GM19463 (cell line): ENCODE results near the gene TSPAN8.
"Not testable (repeated sequence)": the region's sequence is repeated elsewhere in the genome, so short reads cannot be mapped to it uniquely, and the experiment has no call there.

Experiments
- ATAC-seq: cut with Tn5 transposase; IDR thresholded peaks from one replicate; pipeline ENCODE4 v1.9.1; 2021; ENCODE audit warnings: mild to moderate bottlenecking, moderate library complexity; ENCODE audit not compliant: unreplicated experiment

TSPAN8 gene

DNA sequence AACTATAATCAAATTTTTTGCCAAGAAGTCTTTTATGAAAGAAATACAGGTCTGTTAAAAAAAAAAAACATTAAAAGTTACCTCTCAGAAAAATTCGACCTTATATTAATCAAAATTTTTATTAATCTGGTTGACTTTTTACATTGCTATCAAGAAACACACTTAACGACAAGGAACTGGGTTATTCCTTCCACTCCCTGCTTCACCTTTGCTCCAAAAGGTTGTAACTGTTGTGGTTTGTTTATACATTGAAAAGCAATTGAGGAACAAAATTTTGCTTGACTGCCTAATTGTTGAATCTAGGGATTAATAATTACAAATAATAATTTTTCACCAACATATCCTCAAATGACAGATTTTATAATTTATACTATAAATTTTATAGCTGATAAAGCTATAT is 28.4 kb downstream of the TSPAN8 start:
- no peak for ATAC-seq

DNA sequence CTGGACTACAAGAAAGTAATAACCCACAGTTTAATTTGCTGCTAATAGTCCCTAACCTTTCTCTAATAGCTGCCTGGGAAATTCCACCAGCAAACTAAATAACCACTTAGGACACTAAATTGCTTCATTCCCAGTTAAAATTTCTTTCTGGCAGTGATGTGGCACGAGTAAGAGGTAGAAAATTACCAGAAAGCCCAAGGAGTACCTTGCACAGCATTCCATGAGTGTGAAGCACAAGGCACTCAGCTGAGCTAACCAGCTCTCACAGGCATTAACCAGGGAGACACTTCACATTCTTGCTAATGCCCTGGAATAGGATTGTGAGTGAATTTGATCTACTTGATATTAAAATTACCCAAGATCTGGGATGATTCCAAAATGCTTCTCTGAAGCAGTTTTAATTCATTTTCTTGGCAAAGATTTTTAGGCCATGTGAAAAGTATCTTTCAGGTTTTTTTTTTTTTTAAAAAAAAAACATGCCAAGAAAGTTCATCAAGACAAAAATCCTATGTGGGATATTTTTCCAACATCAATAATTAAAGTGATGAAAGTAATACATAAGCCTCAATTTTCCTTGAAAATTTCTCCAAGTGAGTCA is 29.5 kb downstream of the TSPAN8 start:
- no peak for ATAC-seq

DNA sequence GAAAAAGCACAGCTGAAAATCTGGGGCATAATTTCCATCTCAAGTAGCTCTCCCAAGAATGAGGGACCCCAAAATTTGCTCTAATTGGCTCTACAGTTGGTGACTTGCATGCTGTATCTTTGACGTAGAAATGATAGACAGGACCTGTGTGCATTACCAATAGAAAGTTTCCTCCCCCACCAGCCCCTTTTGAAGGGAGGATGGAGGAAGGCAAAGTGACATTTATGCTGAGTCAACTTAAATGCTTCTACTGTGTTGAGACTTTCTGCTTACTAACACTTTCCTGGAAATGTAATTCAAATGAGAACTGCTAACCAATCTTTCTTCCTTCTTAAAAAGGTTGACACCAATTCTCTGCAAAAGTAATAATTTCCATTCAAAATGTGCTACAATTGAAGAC is 31.9 kb downstream of the TSPAN8 start:
- no peak for ATAC-seq

DNA sequence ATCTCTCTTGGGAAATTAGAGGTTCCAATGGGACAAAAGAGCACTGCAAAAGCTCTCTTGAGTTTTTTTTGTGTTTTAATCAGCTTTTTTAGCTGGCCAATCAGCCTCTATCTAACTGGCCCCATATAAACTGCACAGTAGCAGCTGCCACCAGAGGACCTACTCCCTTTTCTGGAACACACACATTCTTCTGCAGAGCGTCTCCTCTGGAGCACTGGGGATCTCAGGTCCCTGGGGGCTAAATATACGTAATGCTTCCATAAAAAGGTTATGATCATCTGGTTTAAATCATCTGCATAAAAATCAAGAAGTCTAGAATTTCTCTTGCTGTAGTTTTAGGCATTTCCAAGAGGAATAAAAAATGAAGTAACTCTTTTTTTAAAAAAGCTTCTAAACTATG is 32.3 kb downstream of the TSPAN8 start:
- no peak for ATAC-seq

DNA sequence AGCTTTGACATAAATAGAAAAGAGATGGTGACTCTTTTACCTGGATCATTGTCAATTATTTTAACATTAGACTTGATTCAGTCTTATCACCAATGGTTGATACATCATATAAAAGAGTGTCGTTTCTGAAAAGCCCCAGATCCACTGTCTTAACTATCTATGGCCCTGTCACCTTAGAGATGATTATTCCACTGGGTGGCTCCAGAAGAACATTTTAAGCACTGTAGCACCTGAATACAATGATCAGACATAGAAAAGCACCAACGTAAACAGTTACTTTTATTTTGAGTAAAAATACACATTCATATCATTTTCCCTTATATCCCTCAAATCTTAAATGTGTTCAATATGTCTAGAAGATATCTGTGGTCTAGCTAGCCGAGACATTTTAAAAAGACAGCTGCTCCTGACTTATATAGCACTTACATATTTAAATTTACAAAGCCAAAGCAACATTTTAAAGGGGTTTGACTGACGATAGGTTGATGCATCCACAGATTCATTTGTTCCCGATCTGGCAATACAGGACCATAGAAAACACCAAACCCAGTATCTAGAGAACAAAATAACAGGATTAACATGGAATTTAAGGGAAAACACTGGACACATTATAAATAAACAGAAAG is 32.9 kb downstream of the TSPAN8 start:
- no peak for ATAC-seq

DNA sequence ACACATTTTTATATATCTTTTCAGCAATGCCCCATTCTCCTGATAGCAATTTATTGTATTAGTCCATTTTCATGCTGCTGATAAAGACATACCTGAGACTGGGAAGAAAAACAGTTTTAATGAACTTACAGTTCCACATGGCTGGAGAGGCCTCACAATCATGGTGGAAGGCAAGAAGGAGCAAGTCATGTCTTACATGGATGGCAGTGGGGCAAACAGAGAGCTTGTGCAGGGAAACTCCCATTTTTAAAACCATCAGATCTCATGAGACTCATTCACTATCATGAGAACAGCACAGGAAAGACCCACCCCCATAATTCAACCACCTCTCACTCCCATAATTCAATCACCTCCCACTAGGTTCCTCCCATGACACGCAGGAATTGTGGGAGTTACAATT is 44.7 kb downstream of the TSPAN8 start:
- not testable (repeated sequence) for ATAC-seq

DNA sequence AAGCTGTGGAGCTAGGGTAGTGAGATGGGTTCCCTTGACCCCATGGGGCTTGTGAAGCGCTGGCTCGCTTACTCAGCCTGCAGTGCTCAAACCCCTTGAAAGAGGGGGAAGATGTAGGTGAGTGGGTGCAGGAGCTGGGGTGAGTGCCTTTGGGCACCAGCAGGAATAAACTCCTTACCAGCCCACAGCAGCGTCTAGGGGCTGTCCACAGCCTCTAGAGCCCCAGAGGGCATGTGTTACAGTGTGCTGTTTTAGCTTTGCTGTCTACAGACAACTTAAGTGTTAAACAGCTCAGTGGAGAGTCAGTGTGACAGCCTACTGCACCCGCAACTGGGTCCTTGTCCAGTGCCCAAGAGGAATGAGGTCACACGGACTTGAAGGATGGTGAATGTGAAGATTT is 48.0 kb downstream of the TSPAN8 start:
- ATAC-seq = no peak

DNA sequence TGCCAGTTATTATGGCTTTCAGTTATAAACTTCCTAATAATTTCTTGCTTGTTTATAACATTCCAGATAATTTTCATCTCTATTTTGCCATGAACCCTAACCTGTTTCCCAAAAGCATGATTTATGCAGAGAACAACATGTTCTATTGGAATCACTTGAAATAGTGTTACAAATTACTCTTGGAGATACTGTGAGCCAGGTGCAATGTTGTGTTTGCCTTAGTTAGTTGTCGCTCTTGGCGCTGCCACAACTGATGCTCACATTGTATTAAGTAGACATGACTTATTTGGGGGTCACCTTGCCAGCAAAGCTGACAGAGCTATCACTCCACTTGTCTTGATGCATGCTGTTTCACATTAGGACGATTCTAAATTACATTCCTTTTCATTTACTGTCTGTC is 49.4 kb downstream of the TSPAN8 start:
- no peak for ATAC-seq

DNA sequence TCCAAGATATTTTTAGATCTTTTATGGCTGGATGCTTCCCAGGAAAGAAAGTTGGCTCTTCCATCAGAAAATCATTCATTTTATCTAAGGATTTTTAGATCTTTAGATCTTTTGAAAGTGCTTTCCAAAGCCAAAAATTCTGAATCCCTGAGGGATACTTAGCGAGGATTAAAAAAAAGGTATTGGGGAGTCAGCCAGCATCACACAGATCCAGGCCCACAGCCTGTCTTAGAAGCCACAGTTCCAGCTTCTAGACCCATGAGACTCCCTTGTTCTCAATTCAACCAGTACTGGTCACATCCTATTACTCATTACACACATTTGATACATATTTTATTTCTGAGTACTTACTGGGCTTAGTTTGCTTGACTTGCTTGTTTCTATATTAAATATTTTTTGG is 49.9 kb downstream of the TSPAN8 start:
- no peak for ATAC-seq

DNA sequence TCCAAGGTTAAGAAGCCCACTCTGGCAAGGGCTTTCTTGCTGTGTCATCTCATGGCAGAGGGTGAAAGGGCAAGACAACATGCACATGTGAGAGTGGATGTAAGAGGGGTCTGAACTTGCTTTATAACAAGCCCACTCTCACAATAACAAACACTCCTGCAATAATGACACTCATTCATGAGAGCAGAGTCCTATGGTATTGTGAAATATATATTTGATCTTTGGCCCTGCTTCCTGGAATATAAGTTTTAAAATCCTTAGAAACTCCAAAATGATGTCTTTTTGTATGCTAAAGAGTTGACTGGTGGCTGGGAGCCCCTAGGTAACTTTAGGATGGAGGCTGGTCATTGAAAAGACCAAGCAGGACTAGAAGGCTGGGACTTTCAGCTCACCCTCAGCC is 51.8 kb downstream of the TSPAN8 start:
- no peak for ATAC-seq

DNA sequence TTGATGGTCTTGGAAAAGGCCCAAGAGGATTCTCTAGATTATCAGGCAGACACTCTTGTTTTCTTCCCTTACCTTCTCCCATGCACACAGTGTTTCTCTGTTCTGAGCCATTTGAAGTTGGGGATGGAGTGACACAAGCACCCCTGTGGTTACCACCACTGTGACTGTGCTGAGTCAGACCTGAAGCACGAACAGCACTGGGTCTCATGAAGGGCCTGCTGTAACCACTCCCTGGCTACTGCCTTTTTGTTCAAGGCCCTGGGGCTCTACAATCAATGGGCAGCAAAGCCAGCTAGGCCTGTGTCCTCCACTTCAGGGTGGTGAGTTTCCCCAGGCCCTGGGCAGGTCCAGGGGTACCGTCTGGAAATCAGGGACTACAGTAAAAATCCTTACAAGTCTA is 65.5 kb downstream of the TSPAN8 start:
- no peak for ATAC-seq

DNA sequence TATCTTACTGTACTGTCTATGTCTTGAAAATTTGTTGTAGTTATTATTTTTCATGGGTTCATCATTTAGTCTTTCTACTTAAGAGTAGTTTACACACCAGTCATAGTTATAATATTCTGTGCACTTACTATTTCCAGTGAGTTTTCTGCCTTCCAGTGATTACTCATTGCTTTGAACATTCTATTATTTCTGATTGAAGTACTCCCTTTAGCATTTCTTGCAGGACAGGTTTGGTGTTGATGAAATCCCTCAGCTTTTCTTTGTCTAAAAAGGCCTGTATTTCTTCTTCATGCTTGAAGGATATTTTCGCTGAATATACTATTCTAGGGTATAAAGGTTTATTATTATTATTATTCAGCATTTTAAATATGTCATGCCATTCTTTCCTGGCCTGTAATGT is 66.8 kb downstream of the TSPAN8 start:
- ATAC-seq = no peak

DNA sequence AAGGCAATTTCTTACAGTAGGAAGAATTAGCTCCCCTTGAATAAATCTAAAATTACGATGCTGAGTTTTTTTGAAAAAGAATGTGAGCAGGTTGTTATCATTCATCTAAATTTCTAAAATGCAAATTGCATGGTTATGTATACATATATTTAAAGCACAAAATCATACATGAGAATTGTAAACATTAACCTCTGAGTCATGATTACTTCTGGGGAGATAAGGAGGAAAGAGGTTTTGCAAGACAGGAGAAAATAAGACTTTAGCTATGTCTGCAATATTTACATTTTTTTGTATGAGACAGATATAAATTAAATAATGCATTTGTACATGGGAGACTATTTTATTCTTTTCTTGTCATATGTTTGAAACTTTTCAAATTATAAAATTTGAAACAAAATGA is 72.2 kb downstream of the TSPAN8 start:
- no peak for ATAC-seq

DNA sequence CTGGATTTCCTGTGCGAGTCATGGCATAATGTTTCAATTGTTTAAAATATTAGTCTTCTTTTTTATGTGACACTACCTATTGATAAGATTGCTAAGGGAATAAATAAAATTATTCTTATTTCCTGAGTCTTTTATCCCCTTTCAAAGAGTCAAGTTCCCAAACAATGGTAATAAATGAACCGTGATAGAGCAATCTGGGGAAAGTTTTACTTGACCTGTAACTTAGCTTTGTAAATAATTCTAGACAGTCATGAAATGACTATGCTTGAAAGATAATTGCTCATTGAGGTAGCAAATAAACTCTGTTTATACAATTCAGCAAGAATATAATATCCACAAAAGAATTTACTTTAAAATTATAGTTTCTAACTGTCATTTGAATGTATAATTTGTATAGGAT is 82.1 kb downstream of the TSPAN8 start:
- ATAC-seq = no peak
